PC-3 (cell line): Measurements from ENCODE around the gene DPP8. TPM values are rescaled to one million over a fixed set of nuclear protein-coding genes. Genes with fewer than 3 reads are reported as not detected.

Source experiments
- ATAC-seq: fragments of 200-7000 bp; cut with Tn5 transposase; 2 replicates; pipeline ENCODE4 v1.9.1; 2020; ENCODE audit warnings: mild to moderate bottlenecking, moderate library complexity
- BruUV-seq: library from RNA; stranded (reverse); fragments of 400-500 nt; replicated peaks from 2 replicates; lab custom pipeline; 2021; lab: Mats Ljungman, UMichigan
- CTCF ChIA-PET: fragments of 300-600 bp; sonication (Branson Sonifier 250); formaldehyde crosslinking; loops from one replicate; lab custom pipeline; 2022; ENCODE audit warnings: antibody characterized with exemption; lab: Charles Lee
- POLR2A ChIA-PET: fragments of 300-600 bp; sonication (Branson Sonifier 250); formaldehyde crosslinking; loops from one replicate; lab custom pipeline; 2022; ENCODE audit warnings: antibody characterized with exemption; ENCODE audit not compliant: unreplicated experiment; lab: Charles Lee
- DNase-seq: peaks from one replicate; pipeline ENCODE4 v3.0.0-alpha.2; 2015
- H2AFZ ChIP-seq: fragments of 300-600 bp; sonication (generic); 2 replicates; pipeline ENCODE4 v1.6.0; 2016; ENCODE audit warnings: antibody characterized with exemption, low read length
- H3F3A ChIP-seq: fragments of 300-600 bp; sonication (generic); one replicate; pipeline ENCODE4 v1.6.0; 2017; ENCODE audit warnings: antibody characterized with exemption, low read length, control low read depth, mild to moderate bottlenecking; ENCODE audit not compliant: unreplicated experiment
- H3K27ac ChIP-seq: fragments of 300-600 bp; sonication (generic); 2 replicates; pipeline ENCODE4 v1.5.1; 2016; ENCODE audit warnings: mild to moderate bottlenecking, low read length
- H3K27me3 ChIP-seq: fragments of 300-600 bp; sonication (generic); 2 replicates; pipeline ENCODE4 v1.6.1; 2016; ENCODE audit warnings: low read length, mixed read lengths
- H3K36me3 ChIP-seq: fragments of 300-600 bp; sonication (generic); 2 replicates; pipeline ENCODE4 v1.6.1; 2016; ENCODE audit warnings: low read depth, mixed run types, low read length, mixed read lengths
- H3K4me1 ChIP-seq: fragments of 300-600 bp; sonication (generic); 2 replicates; pipeline ENCODE4 v1.5.1; 2016; ENCODE audit warnings: low read length; ENCODE audit not compliant: insufficient read depth
- H3K4me2 ChIP-seq: fragments of 300-600 bp; sonication (generic); 2 replicates; pipeline ENCODE4 v1.6.0; 2016; ENCODE audit warnings: low read length
- H3K4me3 ChIP-seq: fragments of 300-600 bp; sonication (generic); 2 replicates; pipeline ENCODE4 v1.5.1; 2016; ENCODE audit warnings: mild to moderate bottlenecking, low read length, mixed read lengths
- H3K79me2 ChIP-seq: fragments of 300-600 bp; sonication (generic); 2 replicates; pipeline ENCODE4 v1.6.1; 2017; ENCODE audit warnings: low read length, mixed read lengths
- H3K9ac ChIP-seq: fragments of 300-600 bp; sonication (generic); 2 replicates; pipeline ENCODE4 v1.6.0; 2016; ENCODE audit warnings: mild to moderate bottlenecking, low read length
- H3K9me2 ChIP-seq: fragments of 300-600 bp; sonication (generic); replicated peaks from 2 replicates; pipeline ENCODE4 v1.6.1; 2016; ENCODE audit warnings: mixed run types, low read length, mixed read lengths
- H3K9me3 ChIP-seq: fragments of 300-600 bp; sonication (generic); 2 replicates; pipeline ENCODE4 v1.6.1; 2016; ENCODE audit warnings: low read length, mixed read lengths
- H4K20me1 ChIP-seq: fragments of 300-600 bp; sonication (generic); 2 replicates; pipeline ENCODE4 v1.6.1; 2016; ENCODE audit warnings: low read length, mixed read lengths
- CTCF ChIP-seq: fragments of 300-600 bp; sonication (generic); conservative IDR thresholded peaks from 2 replicates; pipeline ENCODE4 v1.5.1; 2017; ENCODE audit warnings: antibody characterized with exemption, low read depth, mild to moderate bottlenecking, low read length
- EZH2 ChIP-seq: fragments of 300-600 bp; sonication (generic); IDR thresholded peaks from one replicate; pipeline ENCODE4 v1.6.1; 2017; ENCODE audit warnings: antibody characterized with exemption, mild to moderate bottlenecking, low read length; ENCODE audit not compliant: unreplicated experiment
- EZH2phosphoT487 ChIP-seq: fragments of 300-600 bp; sonication (generic); IDR thresholded peaks from 2 replicates; pipeline ENCODE4 v1.6.1; 2018; ENCODE audit warnings: mild to moderate bottlenecking, antibody characterized with exemption, low read length, borderline replicate concordance
- intact Hi-C: fragments of 100-400 bp; cut with micrococcal nuclease; formaldehyde crosslinking; loops from 2 replicates; pipeline ENCODE4 v1.9.0; 2023
- total RNA-seq: library from RNA; depleted of rRNA; stranded (reverse); fragments of >200 nt; gene quantifications from 2 replicates; pipeline ENCODE4 v1.2.3, GENCODE V29; 2014

Gene DPP8
- total RNA-seq, 1 experiment from 2014 or later, result 20.6 TPM

GRCh38 chr15:65396283-65396964 is 121.1 kb downstream of the DPP8 start:
- ATAC-seq (no peak), DNase-seq (no peak)
- Histone ChIP-seq H2AFZ (no peak overlapping the region), H3K9me2 (no peaks in the 10 kb centered on the region), H3K79me2 (no peaks in the 10 kb centered on the region), H4K20me1 (no peaks in the 10 kb centered on the region), H3K9me3 (no peaks in the 10 kb centered on the region), H3K9ac (no peak overlapping the region), H3F3A (no peaks in the 10 kb centered on the region), H3K27ac (no peak overlapping the region), H3K4me2 (no peak overlapping the region), H3K4me3 (no peak overlapping the region), H3K36me3 (no peaks in the 10 kb centered on the region), H3K4me1 (no peaks in the 10 kb centered on the region), H3K27me3 (no peaks in the 10 kb centered on the region)
- TF ChIP-seq CTCF (no peak), EZH2phosphoT487 (no peak)
- no TSS peak for BruUV-seq
- CTCF ChIA-PET, result no interaction called here
- intact Hi-C loops, result no loop called here
- POLR2A ChIA-PET, result no interaction called here

- H3F3A ChIP-seq, result no peaks in the 10 kb centered on the region
- no peaks in the 10 kb centered on the region for H3K9me3 ChIP-seq
- no peaks in the 10 kb centered on the region for H3K9me2 ChIP-seq
- no peak overlapping the region for H3K4me2 ChIP-seq
- BruUV-seq, result no TSS peak
- no peak for ATAC-seq
- no peaks in the 10 kb centered on the region for H4K20me1 ChIP-seq
- H3K4me3 ChIP-seq, result no peak overlapping the region
- H3K9ac ChIP-seq, result no peak overlapping the region
- H2AFZ ChIP-seq, result no peak overlapping the region
- H3K27me3 ChIP-seq, result no peaks in the 10 kb centered on the region
- intact Hi-C loops, result no loop called here
- ChIA-PET POLR2A (no interaction called here), CTCF (no interaction called here)
- no peaks in the 10 kb centered on the region for H3K79me2 ChIP-seq
- TF ChIP-seq EZH2 (no peak), EZH2phosphoT487 (no peak), CTCF (no peak)
- DNase-seq, result no peak
- no peaks in the 10 kb centered on the region for H3K4me1 ChIP-seq
- no peaks in the 10 kb centered on the region for H3K36me3 ChIP-seq
- H3K27ac ChIP-seq, result no peak overlapping the region
These were observed 121.8 kb downstream of the DPP8 start for GRCh38 chr15:65395567-65396202.

- DNase-seq, result no peak
- H3K4me3 ChIP-seq, result no peak overlapping the region
- no peak for ATAC-seq
- H3K36me3 ChIP-seq, result no peaks in the 10 kb centered on the region
- H3K27me3 ChIP-seq, result no peaks in the 10 kb centered on the region
- BruUV-seq, result no TSS peak
- no peaks in the 10 kb centered on the region for H3K9me2 ChIP-seq
- no peaks in the 10 kb centered on the region for H3K9me3 ChIP-seq
- TF ChIP-seq EZH2phosphoT487 (no peak), EZH2 (no peak), CTCF (no peak)
- intact Hi-C loops, result no loop called here
- H2AFZ ChIP-seq, result no peak overlapping the region
- H3K27ac ChIP-seq, result no peak overlapping the region
- no peaks in the 10 kb centered on the region for H3K79me2 ChIP-seq
- no peaks in the 10 kb centered on the region for H3K4me1 ChIP-seq
- CTCF ChIA-PET, result no interaction called here
- POLR2A ChIA-PET, result no interaction called here
- H3K9ac ChIP-seq, result no peak overlapping the region
- H3F3A ChIP-seq, result no peaks in the 10 kb centered on the region
- H4K20me1 ChIP-seq, result no peaks in the 10 kb centered on the region
- no peak overlapping the region for H3K4me2 ChIP-seq
These were observed 122.6 kb downstream of the DPP8 start for GRCh38 chr15:65394936-65395335.
